HCT116 (cell line): ENCODE measurements around the gene DYNLT1.

Experiments used
- EZH2 ChIP-seq: fragments of 200-600 bp; sonication (generic); IDR thresholded peaks from 2 replicates; pipeline ENCODE4 v1.6.1; 2017; ENCODE audit warnings: antibody characterized with exemption, mixed run types
- EZH2phosphoT487 ChIP-seq: fragments of 200-600 bp; IDR thresholded peaks from 2 replicates; pipeline ENCODE4 v1.6.1; 2018; ENCODE audit warnings: antibody characterized with exemption, borderline replicate concordance
- JUND ChIP-seq: IDR thresholded peaks from 2 replicates; pipeline ENCODE4 v1.6.1; 2012
- POLR2A ChIP-seq: IDR thresholded peaks from 2 replicates; pipeline ENCODE4 v1.7.0; 2011; ENCODE audit warnings: borderline replicate concordance; ENCODE audit not compliant: insufficient read depth, insufficient read length; ENCODE audit errors: extremely low read depth
- POLR2AphosphoS5 ChIP-seq: IDR thresholded peaks from 2 replicates; pipeline ENCODE4 v1.6.1; 2011; ENCODE audit warnings: mild to moderate bottlenecking, low read depth, low read length, moderate library complexity
- RAD21 ChIP-seq: IDR thresholded peaks from 2 replicates; pipeline ENCODE4 v1.6.1; 2012; ENCODE audit warnings: low read depth, mild to moderate bottlenecking
- REST ChIP-seq: IDR thresholded peaks from 2 replicates; pipeline ENCODE4 v1.6.1; 2012; ENCODE audit warnings: low read depth
- SP1 ChIP-seq: IDR thresholded peaks from 2 replicates; pipeline ENCODE4 v1.6.1; 2012; ENCODE audit warnings: low read depth
- TCF7L2 ChIP-seq: IDR thresholded peaks from 2 replicates; pipeline ENCODE4 v1.7.0; 2011; ENCODE audit warnings: borderline replicate concordance, inconsistent platforms; ENCODE audit not compliant: insufficient read depth, insufficient read length; ENCODE audit errors: extremely low read depth
- YY1 ChIP-seq: IDR thresholded peaks from 2 replicates; pipeline ENCODE4 v1.6.1; 2011; ENCODE audit warnings: low read length, low read depth, moderate library complexity, mild to moderate bottlenecking; ENCODE audit not compliant: insufficient replicate concordance; ENCODE audit errors: extremely low read depth
- ZNF274 ChIP-seq: fragments of 200-500 bp; sonication (Bioruptor generic); IDR thresholded peaks from 2 replicates; pipeline ENCODE4 v1.6.1; 2014; ENCODE audit warnings: mild to moderate bottlenecking, low read depth, low read length, inconsistent platforms
- TF ChIP-seq, protein P1 (sequence below), 3 experiments: fragments of 200-600 bp in 1 of 3; sonication (generic) in 1 of 3; IDR thresholded peaks in 2 of 3; conservative IDR thresholded peaks in 1 of 3; 2 replicates each; pipeline ENCODE4 v1.5.1; 2012 to 2017; ENCODE audit warnings: low read depth in 2 of 3, low read length in 2 of 3, antibody characterized with exemption in 1 of 3, borderline replicate concordance in 1 of 3, control low read depth in 1 of 3, mild to moderate bottlenecking in 1 of 3, mixed read lengths in 1 of 3, mixed run types in 1 of 3, moderate library complexity in 1 of 3; ENCODE audit not compliant: insufficient read depth in 1 of 3
- TF ChIP-seq, protein P2 (sequence below): IDR thresholded peaks from 2 replicates; pipeline ENCODE4 v1.6.1; 2012

DNA sequence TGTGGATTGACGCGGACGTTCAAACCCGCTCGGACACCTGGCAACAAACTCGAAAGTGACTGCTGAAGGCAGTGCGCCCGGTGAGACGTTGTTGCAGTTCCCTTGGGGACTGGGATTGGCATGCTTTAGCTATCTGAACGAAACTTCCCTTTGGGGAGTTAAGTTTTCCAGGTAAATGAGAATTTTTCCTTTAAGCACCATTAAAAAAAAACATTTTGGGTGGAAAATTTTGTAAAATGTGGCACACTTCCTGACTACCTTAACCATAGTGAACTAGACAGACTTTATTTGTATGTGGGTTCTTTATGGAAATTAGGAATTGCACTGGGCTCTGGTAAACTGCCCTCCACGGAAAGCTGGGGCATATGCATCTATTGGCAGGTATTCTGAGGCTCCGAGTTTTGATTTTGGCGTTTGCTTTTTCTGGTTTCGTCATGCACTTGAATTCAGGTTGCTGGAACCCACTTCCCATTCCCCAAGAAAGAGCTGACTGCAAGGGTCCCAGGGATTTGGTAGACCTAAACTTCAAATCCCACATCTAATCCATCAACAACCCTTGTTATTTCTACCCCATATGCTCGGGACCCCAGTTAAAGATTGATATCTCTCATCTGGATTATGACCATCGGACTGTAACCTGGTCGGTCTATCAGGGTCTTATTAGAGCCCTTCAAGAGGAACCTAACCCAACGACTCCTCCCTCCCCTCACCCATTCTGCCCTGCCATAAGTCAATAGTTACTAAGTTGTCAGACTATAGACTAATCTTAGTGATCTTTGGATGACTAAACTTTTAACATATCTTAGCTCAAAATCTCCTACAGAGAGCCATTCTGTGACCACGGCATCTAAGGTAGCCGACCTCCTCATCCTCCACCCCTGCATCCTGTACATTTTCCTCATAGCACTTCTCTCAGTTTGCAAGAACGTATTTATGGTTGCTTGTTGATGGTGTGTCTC, 800 bp upstream of the DYNLT1 start:
- TF ChIP-seq, protein P1, sequence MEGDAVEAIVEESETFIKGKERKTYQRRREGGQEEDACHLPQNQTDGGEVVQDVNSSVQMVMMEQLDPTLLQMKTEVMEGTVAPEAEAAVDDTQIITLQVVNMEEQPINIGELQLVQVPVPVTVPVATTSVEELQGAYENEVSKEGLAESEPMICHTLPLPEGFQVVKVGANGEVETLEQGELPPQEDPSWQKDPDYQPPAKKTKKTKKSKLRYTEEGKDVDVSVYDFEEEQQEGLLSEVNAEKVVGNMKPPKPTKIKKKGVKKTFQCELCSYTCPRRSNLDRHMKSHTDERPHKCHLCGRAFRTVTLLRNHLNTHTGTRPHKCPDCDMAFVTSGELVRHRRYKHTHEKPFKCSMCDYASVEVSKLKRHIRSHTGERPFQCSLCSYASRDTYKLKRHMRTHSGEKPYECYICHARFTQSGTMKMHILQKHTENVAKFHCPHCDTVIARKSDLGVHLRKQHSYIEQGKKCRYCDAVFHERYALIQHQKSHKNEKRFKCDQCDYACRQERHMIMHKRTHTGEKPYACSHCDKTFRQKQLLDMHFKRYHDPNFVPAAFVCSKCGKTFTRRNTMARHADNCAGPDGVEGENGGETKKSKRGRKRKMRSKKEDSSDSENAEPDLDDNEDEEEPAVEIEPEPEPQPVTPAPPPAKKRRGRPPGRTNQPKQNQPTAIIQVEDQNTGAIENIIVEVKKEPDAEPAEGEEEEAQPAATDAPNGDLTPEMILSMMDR (IDR thresholded peaks at IDR 0.05 in 2 of 3, conservative IDR thresholded peaks at IDR 0.05 in 1 of 3; ENCODE audit: borderline replicate concordance in 1 of 3, insufficient read depth in 1 of 3, low read depth in 2 of 3, low read length in 2 of 3) = no peak
- no peak for TF ChIP-seq REST
- no peak for TF ChIP-seq POLR2A
- TF ChIP-seq ZNF274 = no peak
- no peak for TF ChIP-seq JUND
- TF ChIP-seq EZH2 = no peak
- TF ChIP-seq SP1 = no peak
- TF ChIP-seq, protein P2, sequence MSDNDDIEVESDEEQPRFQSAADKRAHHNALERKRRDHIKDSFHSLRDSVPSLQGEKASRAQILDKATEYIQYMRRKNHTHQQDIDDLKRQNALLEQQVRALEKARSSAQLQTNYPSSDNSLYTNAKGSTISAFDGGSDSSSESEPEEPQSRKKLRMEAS = no peak
- no peak for TF ChIP-seq EZH2phosphoT487
- TF ChIP-seq POLR2AphosphoS5 = no peak
- TF ChIP-seq RAD21 = no peak
- no peak for TF ChIP-seq YY1
- no peak for TF ChIP-seq TCF7L2
